Fibroblast of pulmonary artery (primary cell): Measurements from ENCODE around the gene TBC1D26.
"Not testable (repeated sequence)": the region's sequence is repeated elsewhere in the genome, so short reads cannot be mapped to it uniquely, and the experiment has no call there.

Experiments used
- DNase-seq: peaks from one replicate; pipeline ENCODE4 v3.0.0-alpha.2; 2010; ENCODE audit warnings: low read depth
- H3K4me3 ChIP-seq: replicated peaks from 2 replicates; pipeline ENCODE4 v1.5.1; 2011; ENCODE audit warnings: low read depth, mild to moderate bottlenecking, control low read depth, low read length, moderate library complexity
- TF ChIP-seq, protein P1 (sequence below): IDR thresholded peaks from 2 replicates; pipeline ENCODE4 v1.5.1; 2011; ENCODE audit warnings: mild to moderate bottlenecking, control low read depth, low read length, inconsistent platforms; ENCODE audit errors: missing control alignments

The TBC1D26 gene

DNA sequence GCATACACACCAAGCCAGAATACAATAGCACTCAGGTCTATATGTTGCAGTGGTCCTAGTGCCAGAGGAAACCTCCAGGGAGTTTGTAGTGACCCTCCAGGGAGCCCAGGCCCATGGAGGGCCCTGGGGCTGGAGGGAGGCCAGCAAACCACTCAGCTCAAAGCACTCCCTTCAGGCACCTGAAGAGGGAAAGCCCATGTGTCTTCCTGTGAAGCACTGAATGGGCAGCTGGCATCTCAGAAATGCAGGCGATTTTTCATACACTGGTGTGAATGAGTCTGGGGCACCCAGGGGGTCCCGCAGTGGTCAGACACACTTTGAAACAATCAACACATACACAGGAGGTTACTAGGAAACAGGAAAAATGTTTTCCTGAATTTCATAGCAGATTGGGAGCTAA is 12.8 kb downstream of the TBC1D26 start:
- DNase-seq, result no peak
- H3K4me3 ChIP-seq, result no peak overlapping the region
- TF ChIP-seq, protein P1, sequence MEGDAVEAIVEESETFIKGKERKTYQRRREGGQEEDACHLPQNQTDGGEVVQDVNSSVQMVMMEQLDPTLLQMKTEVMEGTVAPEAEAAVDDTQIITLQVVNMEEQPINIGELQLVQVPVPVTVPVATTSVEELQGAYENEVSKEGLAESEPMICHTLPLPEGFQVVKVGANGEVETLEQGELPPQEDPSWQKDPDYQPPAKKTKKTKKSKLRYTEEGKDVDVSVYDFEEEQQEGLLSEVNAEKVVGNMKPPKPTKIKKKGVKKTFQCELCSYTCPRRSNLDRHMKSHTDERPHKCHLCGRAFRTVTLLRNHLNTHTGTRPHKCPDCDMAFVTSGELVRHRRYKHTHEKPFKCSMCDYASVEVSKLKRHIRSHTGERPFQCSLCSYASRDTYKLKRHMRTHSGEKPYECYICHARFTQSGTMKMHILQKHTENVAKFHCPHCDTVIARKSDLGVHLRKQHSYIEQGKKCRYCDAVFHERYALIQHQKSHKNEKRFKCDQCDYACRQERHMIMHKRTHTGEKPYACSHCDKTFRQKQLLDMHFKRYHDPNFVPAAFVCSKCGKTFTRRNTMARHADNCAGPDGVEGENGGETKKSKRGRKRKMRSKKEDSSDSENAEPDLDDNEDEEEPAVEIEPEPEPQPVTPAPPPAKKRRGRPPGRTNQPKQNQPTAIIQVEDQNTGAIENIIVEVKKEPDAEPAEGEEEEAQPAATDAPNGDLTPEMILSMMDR, result no peak

DNA sequence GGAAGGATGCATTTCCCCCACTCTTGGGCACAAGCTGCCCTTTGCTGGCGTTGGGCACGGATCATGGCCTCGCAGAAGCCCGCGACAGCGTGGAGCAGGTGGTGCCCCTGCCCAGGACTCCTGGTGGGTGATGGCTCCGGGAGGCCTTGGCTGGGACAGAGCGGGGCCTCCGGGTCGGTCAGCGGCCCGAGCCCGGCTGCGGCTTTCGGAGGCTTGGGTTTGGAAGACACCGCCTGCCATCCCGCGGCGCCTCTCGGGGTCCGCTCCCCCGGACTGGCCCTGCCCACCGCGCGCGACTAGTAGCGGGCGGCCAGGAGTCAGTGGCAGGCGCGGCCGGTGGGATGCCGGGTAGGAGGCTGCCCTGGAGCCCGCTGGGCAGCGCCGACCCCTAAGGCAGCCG is 17.3 kb downstream of the TBC1D26 start:
- H3K4me3 ChIP-seq, DNase-seq: not testable (repeated sequence)

DNA sequence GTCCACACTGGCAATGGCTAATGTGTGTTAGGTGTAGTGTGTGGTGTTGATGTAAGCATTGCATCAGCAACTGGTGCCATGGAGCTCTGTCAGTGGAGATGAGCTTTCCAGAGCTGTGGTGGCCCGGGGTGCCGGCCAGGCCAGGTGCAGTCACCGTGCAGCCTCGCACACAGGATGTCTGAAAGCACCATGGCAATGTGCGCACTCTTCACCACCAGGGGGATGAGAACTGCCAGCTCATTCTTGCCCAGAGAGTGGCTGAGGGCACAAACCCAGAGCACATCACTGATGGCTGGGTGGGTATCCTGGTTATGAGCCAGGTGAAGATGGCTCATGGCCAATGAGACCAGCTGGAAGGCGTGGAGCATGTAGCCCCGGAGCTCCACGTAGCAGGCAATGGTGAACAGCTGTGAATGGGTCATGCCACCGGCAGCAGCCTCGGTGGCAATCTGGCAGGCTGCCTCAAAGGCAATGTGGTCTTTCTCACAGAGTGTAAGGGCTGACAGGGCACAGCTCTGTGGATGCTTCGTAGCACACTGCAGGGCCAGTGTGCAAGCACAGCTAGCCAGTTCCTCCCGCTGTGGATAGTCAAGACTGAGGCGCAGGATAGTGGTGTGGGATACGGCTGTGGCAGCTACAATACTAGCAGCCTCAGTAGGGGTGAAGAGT is 36.9 kb downstream of the TBC1D26 start:
- not testable (repeated sequence) for DNase-seq, H3K4me3 ChIP-seq

DNA sequence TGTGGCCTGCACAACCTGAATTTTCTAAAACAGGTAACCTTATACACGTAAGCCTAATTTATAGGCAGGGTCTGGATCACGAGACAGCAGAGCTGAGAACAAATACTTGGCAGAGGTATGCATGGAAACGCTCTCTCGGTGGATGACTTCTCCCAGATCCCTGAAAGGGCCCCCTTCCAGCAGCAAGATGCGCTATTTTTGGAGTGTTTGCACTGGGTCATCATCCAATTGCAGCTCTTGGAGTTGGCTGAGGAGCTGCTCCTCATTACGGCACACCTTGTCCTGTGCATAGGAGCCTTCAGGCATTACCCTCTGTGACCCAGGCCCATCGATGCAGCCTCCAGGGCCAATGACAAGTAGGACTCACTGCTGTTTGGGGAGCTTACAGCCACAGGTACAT is 38.6 kb downstream of the TBC1D26 start:
- not testable (repeated sequence) for DNase-seq, H3K4me3 ChIP-seq

DNA sequence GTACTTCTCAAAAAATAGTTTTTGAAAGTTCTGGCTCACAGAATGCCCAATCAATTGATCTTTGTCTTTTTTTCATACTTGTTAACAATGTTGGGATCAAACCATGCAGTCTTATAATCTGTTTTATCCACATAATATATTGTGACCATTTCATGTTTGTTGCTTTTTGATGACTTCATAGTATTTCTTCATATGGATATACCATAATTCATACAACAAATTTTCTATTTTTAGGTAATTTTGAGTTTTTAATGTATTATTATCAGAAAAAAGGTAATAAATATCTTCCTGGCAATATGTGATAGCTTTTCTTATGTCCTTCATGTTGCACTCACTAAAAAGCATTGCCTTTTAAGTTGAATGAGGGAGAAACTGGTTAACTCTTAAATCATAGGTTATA is 44.8 kb downstream of the TBC1D26 start:
- H3K4me3 ChIP-seq, result no peak overlapping the region
- TF ChIP-seq, protein P1, result no peak
- DNase-seq, result no peak

DNA sequence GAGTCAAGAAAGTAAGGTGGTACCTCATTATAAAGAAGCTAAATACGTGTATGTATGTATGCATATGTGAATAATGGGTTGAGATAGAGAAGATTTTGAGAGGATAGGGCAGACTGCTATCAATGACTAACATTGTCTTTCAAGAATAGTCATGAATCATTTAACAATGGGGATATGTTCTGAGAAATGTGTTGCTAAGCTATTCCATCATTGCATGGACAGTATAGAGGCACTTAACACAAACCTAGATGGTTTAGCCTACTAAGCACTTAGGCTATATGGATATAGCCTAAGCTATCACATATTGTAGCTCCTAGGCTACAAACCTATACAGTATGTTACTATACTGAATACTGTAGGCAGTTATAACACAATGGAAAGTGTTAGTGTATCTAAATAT is 45.2 kb downstream of the TBC1D26 start:
- TF ChIP-seq, protein P1, result no peak
- DNase-seq, result no peak
- no peak overlapping the region for H3K4me3 ChIP-seq

DNA sequence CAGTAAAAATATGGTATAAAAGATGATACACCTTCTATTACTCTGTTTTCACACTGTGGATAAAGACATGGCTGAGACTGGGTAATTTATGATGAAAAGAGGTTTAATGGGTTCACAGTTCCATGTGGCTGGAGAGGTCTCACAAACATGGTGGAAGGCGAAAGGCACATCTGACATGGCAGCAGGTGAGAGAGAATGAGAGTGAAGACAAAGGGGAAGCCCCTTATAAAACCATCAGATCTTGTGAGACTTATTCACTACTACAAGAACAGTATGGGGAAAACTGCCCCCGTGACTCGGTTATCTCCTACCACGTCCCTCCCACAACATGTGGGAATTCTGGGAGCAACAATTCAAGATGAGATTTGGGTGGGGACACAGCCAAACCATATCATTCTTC is 45.6 kb downstream of the TBC1D26 start:
- no peak for DNase-seq
- H3K4me3 ChIP-seq, result no peak overlapping the region
- TF ChIP-seq, protein P1, result no peak

DNA sequence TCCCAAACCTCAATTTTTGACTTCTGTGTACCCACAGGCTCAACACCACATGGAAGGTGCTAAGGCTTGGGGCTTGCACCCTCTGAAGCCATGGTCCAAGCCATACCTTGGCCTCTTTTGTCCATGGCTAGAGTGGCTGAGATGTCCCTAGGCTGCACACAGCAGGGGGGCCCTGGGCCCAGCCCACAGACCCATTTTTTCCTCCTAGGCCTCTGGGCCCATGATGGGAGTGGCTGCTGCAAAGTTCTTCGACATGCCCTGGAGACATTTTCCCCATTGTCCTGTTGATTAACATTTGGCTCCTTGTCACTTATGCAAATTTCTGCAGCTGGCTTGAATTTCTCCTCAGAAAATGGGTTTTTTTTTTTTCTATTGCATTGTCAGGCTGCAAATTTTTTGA is 47.0 kb downstream of the TBC1D26 start:
- DNase-seq, result no peak
- TF ChIP-seq, protein P1, result no peak
- H3K4me3 ChIP-seq, result no peak overlapping the region

DNA sequence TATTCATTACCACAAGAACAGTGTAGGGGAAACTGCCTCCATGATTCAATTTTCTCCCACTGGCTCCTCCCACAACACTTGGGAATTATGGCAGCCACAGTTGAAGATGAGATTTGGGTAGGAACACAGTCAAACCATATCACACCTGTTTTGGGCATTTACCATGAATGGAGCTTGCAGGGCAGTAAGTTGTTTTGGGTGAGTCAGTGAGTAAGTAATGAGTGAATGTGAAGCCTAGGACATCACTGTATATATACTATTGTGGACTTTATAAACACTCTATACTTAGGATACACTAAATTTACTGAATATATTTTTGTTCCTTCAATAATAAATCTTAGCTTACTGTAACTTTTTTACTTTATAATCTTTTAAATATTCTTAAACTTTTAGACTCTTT is 48.1 kb downstream of the TBC1D26 start:
- TF ChIP-seq, protein P1, result no peak
- no peak for DNase-seq
- no peak overlapping the region for H3K4me3 ChIP-seq
